Fibroblast of mammary gland (primary cell): ENCODE measurements around the gene FAM184A.

Source experiments
- DNase-seq: peaks from one replicate; pipeline ENCODE4 v3.0.0-alpha.2; 2010; ENCODE audit warnings: low read depth
- H3K4me3 ChIP-seq: 2 replicates; pipeline ENCODE4 v1.5.1; 2011; ENCODE audit warnings: low read depth, mild to moderate bottlenecking, low read length, moderate library complexity; ENCODE audit not compliant: control insufficient read depth
- CTCF ChIP-seq: conservative IDR thresholded peaks from 2 replicates; pipeline ENCODE4 v1.5.1; 2011; ENCODE audit warnings: low read depth, low read length, inconsistent platforms; ENCODE audit not compliant: control insufficient read depth, insufficient read depth

The FAM184A gene

GRCh38 chr6:119077391-119077642 lies 1.1 kb downstream of the FAM184A start:
- H3K4me3 ChIP-seq, result no peak overlapping the region
- no peak for DNase-seq
- TF ChIP-seq CTCF, result no peak

GRCh38 chr6:119076576-119077390 lies 1.7 kb downstream of the FAM184A start:
- H3K4me3 ChIP-seq, result no peak overlapping the region
- TF ChIP-seq CTCF, result no peak
- DNase-seq, result no peak

- no peak for TF ChIP-seq CTCF
- H3K4me3 ChIP-seq, result no peak overlapping the region
- DNase-seq, result no peak
Measured at GRCh38 chr6:119076173-119076572, 2.3 kb downstream of the FAM184A start.

- TF ChIP-seq CTCF, result no peak
- DNase-seq, result no peak
- H3K4me3 ChIP-seq, result no peak overlapping the region
Measured at GRCh38 chr6:119075200-119075981, 3.1 kb downstream of the FAM184A start.

GRCh38 chr6:119073307-119074051 lies 5.0 kb downstream of the FAM184A start:
- no peak overlapping the region for H3K4me3 ChIP-seq
- TF ChIP-seq CTCF, result no peak
- no peak for DNase-seq

- no peak for DNase-seq
- no peak overlapping the region for H3K4me3 ChIP-seq
- TF ChIP-seq CTCF, result no peak
Measured at GRCh38 chr6:119071576-119071975, 6.9 kb downstream of the FAM184A start.
